DMS53 treated with DMSO at 0.1 percent for 48 hours (cell line): Measurements from ENCODE around the gene PWWP2A.
"Not testable (repeated sequence)": the region's sequence is repeated elsewhere in the genome, so short reads cannot be mapped to it uniquely, and the experiment has no call there.

Experiments
- DNase-seq: peaks from one replicate; lab custom pipeline; 2025; ENCODE audit not compliant: unreplicated experiment; lab: John Stamatoyannopoulos, UW

Gene PWWP2A, protein sequence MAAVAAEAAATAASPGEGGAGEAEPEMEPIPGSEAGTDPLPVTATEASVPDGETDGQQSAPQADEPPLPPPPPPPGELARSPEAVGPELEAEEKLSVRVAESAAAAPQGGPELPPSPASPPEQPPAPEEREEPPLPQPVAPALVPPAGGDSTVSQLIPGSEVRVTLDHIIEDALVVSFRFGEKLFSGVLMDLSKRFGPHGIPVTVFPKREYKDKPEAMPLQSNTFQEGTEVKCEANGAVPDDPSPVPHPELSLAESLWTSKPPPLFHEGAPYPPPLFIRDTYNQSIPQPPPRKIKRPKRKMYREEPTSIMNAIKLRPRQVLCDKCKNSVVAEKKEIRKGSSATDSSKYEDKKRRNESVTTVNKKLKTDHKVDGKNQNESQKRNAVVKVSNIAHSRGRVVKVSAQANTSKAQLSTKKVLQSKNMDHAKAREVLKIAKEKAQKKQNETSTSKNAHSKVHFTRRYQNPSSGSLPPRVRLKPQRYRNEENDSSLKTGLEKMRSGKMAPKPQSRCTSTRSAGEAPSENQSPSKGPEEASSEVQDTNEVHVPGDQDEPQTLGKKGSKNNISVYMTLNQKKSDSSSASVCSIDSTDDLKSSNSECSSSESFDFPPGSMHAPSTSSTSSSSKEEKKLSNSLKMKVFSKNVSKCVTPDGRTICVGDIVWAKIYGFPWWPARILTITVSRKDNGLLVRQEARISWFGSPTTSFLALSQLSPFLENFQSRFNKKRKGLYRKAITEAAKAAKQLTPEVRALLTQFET

GRCh38 chr5:160119142-160119904 is at the start of gene PWWP2A:
Gene PWWP2A (minus strand): TSS chr5:160119450. CDS start chr5:160119388, 62 bp downstream.
- peak; percentile 99 for DNase-seq

- no peak for DNase-seq
These were observed 48.4 kb upstream of the PWWP2A start for GRCh38 chr5:160167624-160168165.

DNA sequence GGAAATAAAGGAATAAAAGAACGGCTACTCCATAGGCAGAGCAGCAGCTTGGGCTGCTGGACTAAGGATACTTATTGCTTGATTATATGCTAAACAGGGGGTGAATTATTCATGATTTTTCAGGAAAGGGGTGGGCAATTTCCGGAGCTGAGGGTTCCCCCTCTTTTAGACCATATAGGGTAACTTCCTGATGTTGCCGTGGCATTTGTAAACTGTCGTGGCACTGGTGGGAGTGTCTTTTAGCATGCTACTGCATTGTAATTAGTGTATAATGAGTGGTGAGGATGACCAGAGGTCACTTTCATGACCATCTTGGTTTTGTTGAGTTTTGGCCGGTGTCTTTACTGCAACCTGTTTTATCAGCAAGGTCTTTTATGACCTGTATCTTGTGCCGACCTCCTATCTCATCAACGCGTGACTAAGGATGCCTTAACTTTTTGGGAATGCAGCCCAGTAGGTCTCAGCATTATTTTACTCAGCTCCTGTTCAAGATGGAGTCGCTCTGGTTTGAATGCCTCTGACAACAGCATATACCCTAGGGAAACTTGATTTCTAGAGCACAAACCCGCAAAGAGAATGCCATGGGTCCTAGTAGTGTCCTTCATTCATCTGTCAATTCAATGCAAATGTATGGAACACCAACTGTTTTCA is 47.8 kb upstream of the PWWP2A start:
- no peak for DNase-seq

- no peak for DNase-seq
These were observed 47.1 kb upstream of the PWWP2A start for GRCh38 chr5:160166069-160166972.

GRCh38 chr5:160165137-160166068 is 46.2 kb upstream of the PWWP2A start:
- DNase-seq, result peak; percentile 42

DNA sequence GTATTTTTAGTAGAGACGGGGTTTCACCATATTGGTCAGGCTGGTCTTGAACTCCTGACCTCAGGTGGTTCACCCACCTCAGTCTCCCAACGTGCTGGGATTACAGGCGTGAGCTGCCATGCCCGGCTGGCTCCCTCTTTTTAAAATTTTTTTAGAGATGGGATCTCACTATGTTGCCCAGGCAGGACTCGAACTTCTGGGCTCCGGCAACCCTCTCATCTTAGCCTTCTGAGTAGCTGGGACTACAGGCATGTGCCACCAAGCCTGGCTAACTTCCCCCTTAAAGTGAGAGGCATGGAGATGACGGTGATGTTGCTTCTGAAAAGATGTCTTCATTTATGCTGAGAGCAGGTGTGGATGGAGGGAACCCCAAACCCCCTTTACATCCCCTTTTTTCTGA is 43.7 kb upstream of the PWWP2A start:
- DNase-seq, result no peak

- DNase-seq, result no peak
These were observed 42.4 kb upstream of the PWWP2A start for GRCh38 chr5:160161626-160162025.

DNA sequence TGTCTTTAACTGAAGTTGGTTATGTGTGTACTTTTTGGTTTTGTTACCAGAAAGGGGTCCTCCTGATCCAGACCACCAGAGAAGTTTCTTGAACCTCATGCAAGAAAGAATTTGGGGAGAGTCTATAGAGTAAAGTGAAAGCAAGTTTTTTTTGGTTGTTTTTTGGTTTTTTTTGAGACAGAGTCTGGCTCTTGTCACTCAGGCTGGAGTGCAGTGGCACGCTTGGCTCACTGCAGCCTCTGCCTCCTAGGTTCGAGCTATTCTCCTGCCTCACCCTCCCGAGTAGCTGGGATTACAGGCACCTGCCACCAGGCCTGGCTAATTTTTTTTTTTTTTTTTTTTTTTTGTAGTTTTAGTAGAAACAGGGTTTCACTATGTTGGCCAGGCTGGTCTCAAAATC is 41.6 kb upstream of the PWWP2A start:
- DNase-seq, result not testable (repeated sequence)

- no peak for DNase-seq
These were observed 40.9 kb upstream of the PWWP2A start for GRCh38 chr5:160159991-160160792.

- DNase-seq, result no peak
These were observed 38.8 kb upstream of the PWWP2A start for GRCh38 chr5:160158087-160158486.

DNA sequence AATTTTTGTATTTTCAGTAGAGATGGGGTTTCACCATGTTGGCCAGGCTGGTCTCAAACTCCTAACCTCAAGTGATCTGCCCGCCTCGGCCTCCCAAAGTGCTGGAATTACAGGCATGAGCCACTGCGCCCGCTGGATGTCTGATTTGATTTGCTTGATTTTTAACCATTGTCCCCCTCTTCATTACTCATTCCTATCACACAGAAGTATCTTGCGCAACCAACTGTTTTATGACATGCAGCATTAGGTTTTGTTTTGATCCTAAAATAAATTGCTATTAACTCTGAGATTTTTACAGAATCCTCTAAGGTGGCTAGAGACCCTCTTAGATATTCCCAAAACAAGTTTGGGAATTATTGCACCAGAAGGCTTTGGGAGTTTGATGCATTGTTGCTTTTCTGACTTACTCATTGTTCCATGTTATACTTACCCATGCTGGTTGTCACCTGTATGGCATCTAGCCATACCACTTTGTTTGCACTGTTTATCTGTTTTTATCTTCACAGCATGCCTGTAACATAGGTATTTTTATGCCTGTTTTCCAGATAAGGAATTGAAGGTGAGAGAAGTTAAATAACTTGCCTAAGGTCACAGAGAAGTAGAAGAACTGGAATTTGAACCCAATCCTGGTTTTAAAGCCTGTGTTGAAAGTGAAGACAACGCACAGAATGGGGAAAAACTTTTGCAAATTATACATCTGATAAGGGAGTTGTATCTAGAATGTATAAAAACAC is 35.9 kb upstream of the PWWP2A start:
- no peak for DNase-seq

DNA sequence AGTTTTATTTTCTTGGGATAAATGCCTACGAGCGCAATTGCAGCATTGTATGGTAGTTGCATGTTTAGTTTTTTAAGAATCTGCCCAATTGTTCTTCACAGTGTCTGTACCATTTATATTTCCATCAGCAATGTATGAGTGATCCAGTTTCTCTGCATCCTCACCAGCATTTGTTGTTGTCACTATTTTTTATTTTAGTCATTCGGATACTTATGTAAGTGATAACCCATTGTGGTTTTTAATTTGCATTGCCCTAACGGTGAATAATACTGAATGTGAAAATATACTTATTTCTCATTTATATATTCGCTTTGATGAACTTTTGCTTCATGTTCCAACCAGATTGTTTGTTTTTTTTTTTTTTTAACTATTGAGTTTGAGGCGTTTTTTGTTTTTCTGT is 33.7 kb upstream of the PWWP2A start:
- no peak for DNase-seq

GRCh38 chr5:160152287-160152686 is 33.0 kb upstream of the PWWP2A start:
- no peak for DNase-seq

DNA sequence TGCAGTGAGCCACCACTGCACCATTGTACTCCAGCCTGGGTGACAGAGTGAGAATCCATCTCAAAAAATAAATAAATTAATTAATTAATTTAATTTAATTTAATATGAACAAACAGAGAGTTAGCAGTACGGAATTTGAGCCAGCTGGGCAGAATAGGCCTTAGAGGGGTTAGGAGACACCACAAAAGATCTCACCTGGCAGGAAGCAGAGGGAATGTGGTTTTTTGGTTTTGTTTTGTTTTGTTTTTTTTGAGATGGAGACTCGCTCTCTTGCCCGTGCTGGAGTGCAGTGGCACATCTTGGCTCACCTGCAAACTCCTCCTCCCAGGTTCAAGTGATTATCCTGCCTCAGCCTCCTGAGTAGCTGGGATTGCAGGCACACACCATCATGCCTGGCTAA is 31.8 kb upstream of the PWWP2A start:
- no peak for DNase-seq

DNA sequence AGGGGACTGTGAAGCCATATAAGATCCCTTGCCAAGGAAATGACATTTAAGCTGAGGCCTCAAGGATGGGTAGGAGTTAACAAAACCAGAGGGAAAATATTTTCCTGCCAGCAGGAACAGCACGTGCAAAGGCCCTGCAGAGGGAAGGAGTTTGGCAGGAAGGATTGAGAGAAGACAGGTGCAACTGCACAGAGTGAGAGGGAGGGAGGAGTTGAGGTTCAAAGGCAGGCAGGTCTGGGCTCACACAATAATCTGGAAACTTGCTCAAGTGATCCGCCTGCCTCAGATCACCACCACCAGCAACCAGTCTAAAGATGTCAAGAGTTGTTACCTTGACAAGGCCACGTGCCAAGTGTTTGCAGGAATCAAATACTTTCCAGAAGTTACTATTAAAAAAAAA is 31.1 kb upstream of the PWWP2A start:
- DNase-seq, result no peak

DNA sequence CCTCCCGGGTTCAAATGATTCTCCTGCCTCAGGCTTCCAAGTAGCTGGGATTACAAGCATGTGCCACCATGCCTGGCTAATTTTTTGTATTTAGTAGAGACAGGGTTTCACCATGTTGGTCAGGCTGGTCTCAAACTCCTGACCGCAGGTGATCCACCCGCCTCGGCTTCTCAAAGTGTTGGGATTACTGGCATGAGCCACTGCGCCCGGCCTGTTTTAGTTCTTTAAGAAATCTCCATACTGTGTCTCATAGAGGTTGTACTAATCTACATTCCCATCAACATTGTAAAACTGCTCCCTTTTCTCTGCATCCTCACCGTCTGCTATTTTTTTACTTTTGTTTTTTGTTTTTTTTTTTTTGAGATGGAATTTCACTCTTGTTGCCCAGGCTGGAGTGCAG is 25.2 kb upstream of the PWWP2A start:
- DNase-seq, result not testable (repeated sequence)

DNA sequence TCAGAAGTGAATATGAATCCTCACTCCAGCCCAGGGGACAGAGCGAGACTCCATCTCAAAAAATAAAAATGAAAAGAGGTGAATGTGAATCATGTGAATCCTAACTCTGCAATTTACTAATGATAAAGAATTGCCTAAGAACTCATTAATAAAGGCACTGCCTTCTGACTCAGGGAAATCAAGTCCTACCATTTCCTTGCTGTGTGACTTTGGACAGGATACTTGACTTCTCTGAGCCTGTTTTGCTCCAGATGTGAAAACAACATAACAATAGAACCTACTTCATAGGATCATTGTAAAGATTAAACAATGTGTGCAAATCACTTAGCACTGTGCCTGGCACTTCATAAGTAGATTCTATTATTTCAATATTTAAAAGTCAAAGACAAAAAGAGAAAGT is 15.1 kb upstream of the PWWP2A start:
- no peak for DNase-seq
